Raji (cell line): ENCODE results near the gene KLHL22.

Experiments used
- POLR2A ChIP-seq: IDR thresholded peaks from 2 replicates; pipeline ENCODE4 v1.6.1; 2011; ENCODE audit warnings: low read depth, low read length, control low read depth; ENCODE audit not compliant: insufficient read depth

KLHL22 gene

DNA sequence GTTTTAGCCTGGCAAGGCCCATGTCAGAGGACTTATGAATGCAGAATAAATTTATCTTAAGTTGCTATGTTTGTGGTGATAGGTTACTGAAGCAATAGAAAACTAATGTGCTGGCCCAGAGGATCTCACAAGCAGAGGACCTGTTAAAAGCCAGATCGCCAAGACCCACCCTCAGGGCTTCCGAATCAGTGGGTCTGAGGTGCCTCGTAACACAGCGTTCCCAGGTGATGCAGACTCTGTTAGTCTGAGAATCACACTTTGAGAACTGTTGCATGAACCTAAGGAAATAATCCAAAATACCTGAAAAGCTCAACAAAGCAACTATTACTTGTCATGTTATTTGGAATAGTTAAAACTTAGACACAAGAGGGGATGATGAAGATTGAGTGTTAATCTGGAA, 51.3 kb downstream of the KLHL22 start:
- no peak for TF ChIP-seq POLR2A

DNA sequence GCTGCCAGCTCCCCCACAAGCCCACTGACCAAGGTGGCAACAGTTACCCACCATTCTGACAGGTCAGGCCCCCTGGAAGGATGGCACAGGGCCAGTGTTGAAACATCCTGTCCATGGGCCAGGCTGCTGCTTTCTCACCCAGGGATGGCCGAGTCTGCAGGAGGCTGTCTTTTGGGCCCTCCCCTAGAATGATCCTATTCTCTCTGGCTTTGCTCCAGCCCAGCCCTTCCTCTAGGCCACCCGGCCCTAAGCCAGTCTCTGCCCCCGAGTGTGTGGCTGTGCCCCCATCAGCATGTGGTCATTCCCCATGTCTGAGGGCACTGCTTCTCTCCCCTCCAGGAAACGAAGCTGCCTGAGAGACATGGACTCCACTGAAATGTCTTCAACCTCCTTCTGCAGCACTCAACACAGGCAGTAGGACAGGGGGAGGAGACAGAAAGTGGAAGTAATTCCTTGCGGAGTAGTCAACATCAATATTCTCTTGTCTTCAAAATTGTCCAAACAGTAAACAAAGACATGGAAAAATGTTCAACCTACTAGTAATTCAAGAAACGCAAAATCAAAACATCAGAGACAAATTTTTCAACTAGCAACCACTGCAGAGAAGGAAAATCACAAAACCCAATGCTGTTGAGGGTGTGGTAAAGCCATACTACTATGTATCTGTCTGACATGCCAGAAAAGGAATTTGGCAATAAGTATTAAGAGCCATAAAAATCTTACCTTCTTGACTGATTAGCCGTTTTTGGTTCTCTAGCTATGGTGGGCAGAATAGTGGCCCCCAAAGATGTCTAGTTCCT, 52.9 kb downstream of the KLHL22 start:
- TF ChIP-seq POLR2A = no peak

- no peak for TF ChIP-seq POLR2A
Observed at GRCh38 chr22:20441631-20442484, 53.7 kb downstream of the KLHL22 start.

DNA sequence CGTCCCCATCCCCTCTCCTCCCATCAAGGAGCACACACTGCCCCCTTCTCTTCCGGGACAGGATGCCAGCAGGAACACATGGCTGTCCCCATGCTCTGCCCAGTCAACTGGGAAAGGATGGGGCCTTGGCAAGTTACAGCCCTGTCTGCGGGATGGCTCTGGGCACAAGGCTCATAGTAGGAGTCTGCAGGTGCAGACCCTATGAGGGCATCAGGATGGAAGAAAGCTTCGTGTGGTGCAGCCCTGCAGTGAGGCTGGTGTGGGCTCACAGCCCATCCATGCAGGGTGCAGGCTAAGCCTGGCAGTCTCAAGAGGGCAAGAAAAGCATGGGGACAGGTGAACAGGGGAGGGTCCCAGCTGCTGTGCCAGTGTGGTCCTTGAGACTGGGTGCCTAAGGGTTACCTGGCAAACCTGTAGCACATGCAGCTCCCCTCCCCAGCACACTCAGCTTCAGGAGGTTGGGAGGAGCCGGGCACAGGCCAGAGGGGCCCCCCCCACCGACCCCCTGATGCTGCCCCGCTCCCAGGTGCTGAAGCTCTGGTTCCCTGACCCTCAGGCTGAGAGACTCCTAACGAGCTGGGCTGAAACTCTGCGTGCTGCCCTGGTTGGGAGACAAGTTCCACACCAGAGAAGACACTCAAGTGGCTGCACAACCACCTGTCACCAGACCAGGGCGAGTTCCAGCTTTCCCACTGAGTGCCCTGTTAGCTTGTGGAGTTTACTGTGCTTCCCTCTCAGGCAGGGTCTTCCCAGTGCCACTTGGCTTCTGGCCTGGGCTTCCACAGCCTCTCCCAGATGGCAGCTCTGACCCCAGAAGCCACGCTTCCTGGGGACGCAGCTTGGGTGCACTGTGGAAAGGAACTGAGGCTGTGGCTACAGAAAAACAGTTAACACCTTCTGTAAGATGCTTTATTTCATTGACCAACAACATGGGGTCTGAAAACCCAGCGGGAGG, 54.7 kb downstream of the KLHL22 start:
- no peak for TF ChIP-seq POLR2A

DNA sequence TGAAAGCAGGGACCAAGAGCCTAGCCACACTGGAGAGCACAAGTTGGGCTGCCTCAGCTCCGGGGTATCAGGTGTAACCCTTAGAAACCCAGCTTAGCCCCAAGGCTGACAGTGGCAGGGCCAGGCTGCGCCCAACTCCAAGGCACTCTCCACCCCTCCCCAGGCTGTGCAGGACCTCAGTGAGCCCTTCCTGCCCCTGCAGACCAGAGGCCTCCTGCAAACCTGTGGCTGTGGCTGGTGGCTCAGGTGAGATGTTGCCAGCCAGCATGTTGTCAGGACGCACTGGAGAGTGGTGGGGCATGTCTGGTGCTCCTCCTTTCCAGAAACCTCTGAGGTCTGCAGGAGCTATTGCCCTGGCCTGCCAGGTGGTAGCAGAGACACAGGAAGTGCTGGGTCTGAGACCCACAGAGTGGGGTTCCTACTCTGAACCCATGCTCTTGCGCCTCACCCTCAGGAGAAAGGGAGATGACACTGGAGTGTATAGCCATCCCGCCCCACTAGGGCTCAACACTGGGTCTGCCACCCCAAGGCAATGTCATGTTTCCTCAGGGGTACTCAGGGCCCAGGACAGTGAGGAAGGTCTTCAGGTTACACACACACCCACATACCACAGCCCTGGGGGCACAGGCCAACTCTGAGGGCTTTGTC, 55.5 kb downstream of the KLHL22 start:
- no peak for TF ChIP-seq POLR2A

- no peak for TF ChIP-seq POLR2A
Observed at GRCh38 chr22:20439556-20439927, 56.1 kb downstream of the KLHL22 start.

- no peak for TF ChIP-seq POLR2A
Observed at GRCh38 chr22:20438678-20439492, 56.7 kb downstream of the KLHL22 start.

GRCh38 chr22:20438427-20438677, 57.2 kb downstream of the KLHL22 start:
- no peak for TF ChIP-seq POLR2A

- no peak for TF ChIP-seq POLR2A
Observed at GRCh38 chr22:20437613-20438426, 57.8 kb downstream of the KLHL22 start, which contains the start of gene SCARF2. Gene SCARF2, minus strand, starts transcription at chr22:20437825. Its CDS starts 71 bp downstream, at chr22:20437754.

- TF ChIP-seq POLR2A = no peak
Observed at GRCh38 chr22:20436768-20437612, 58.6 kb downstream of the KLHL22 start.

- no peak for TF ChIP-seq POLR2A
Observed at GRCh38 chr22:20436307-20436767, 59.3 kb downstream of the KLHL22 start.
